ENCODE data around the gene MIS12. TPM values are rescaled to one million over a fixed set of nuclear protein-coding genes. Genes with fewer than 3 reads are reported as not detected.

MIS12 gene
- total RNA-seq, 1 donor from 2014 or later: 25.1 TPM

DNA sequence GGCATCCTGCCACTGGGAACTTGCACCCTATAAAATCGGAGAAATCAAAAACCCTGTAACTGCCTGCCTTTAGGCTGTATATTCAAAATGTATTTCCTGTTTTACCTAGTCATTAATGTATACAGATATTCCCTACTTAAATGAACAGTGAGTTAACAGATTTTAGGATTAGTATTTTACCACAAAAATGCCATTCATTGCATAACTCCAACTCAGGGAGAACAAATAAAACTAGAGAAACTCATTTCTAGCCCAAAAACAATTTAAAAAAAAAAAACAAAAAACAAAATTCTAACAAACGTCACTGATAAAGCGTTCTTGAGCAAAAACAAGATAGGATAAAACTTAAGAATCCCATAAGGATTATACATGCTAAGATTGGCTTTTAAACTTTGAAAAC lies 13.9 kb upstream of the MIS12 start:
- H3K4me3 ChIP-seq (ENCODE audit: low read depth, low read length): no peak overlapping the region
- no peaks in the 10 kb centered on the region for H3K36me3 ChIP-seq (ENCODE audit: control insufficient read depth, insufficient read depth, low read length)
- DNase-seq (ENCODE audit: low read depth): no peak
- TF ChIP-seq CTCF (IDR thresholded peaks at IDR 0.05; ENCODE audit: insufficient read depth, low read length, poor library complexity, severe bottlenecking): no peak
- H3K27me3 ChIP-seq (ENCODE audit: control insufficient read depth, insufficient read depth, low read length): no peaks in the 10 kb centered on the region

DNA sequence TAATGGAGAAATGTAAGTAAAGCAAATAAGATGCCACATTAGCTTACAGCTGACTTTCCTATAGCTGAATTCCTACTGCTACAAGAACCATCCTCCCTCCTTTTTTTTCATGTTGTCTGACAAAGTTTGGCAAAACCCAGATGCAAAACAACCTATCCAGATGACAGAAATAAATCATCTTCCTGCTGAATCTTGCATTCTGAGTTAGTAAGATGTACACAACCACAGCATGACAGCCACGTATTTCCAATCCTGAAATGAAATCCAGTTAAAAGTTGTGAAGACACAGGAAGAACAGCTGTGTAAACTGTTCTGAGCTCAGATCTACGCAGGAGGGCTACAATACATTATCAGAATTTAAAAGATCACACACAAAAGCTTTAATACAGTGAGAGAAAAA lies 12.5 kb upstream of the MIS12 start:
- no peak for TF ChIP-seq CTCF (IDR thresholded peaks at IDR 0.05; ENCODE audit: insufficient read depth, low read length, poor library complexity, severe bottlenecking)
- no peak for DNase-seq (ENCODE audit: low read depth)
- H3K36me3 ChIP-seq (ENCODE audit: control insufficient read depth, insufficient read depth, low read length): no peaks in the 10 kb centered on the region
- no peak overlapping the region for H3K4me3 ChIP-seq (ENCODE audit: low read depth, low read length)
- H3K27me3 ChIP-seq (ENCODE audit: control insufficient read depth, insufficient read depth, low read length): no peaks in the 10 kb centered on the region

DNA sequence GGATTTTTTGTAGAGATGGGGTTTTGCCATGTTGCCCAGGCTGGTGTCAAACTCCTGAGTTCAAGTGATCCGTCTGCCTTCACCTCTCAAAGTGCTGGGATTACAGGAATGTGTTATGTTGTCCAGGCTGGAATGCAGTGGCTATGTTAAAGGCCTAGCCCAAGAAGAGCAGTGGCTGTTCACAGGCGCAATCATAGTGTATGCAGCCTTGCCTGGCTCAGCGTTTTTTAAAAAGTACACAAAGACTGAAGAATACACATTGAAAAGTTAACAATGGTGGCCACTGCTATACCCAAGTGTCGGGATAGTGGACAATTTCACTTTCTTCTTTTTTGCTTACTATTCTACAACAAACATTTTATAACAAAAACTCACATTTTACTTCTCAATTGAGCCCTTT lies 7.4 kb upstream of the MIS12 start:
- no peak for TF ChIP-seq CTCF (IDR thresholded peaks at IDR 0.05; ENCODE audit: insufficient read depth, low read length, poor library complexity, severe bottlenecking)
- Histone ChIP-seq H3K36me3 (ENCODE audit: control insufficient read depth, insufficient read depth, low read length) (peaks cover 3% of the 10 kb centered on the region), H3K27me3 (ENCODE audit: control insufficient read depth, insufficient read depth, low read length) (no peaks in the 10 kb centered on the region), H3K4me3 (ENCODE audit: low read depth, low read length) (no peak overlapping the region)
- no peak for DNase-seq (ENCODE audit: low read depth)

DNA sequence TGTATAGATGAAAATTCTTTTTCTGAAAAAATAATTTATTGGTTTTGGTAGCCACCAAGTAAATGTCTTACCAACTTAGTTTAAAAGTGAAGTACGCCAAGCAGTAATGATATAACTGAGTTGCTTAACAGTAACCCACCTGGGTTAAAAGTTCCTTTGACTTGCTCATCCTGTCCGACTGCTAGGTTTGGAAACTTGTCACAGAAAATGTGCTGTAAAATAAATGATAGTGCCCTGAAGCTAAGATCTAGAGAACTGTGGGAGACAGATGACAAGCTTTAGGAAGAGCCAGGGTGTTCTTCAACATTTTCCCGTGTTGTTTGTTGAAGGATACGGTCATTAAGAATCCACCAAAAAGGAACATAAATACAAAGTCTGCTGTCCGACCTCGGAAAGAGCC lies 5.4 kb upstream of the MIS12 start:
- H3K36me3 ChIP-seq (ENCODE audit: control insufficient read depth, insufficient read depth, low read length): peaks cover 3% of the 10 kb centered on the region
- no peak for TF ChIP-seq CTCF (IDR thresholded peaks at IDR 0.05; ENCODE audit: insufficient read depth, low read length, poor library complexity, severe bottlenecking)
- no peak for DNase-seq (ENCODE audit: low read depth)
- H3K27me3 ChIP-seq (ENCODE audit: control insufficient read depth, insufficient read depth, low read length): no peaks in the 10 kb centered on the region
- H3K4me3 ChIP-seq (ENCODE audit: low read depth, low read length): no peak overlapping the region

- Histone ChIP-seq H3K27me3 (ENCODE audit: control insufficient read depth, insufficient read depth, low read length) (no peaks in the 10 kb centered on the region), H3K36me3 (ENCODE audit: control insufficient read depth, insufficient read depth, low read length) (peaks cover 3% of the 10 kb centered on the region), H3K4me3 (ENCODE audit: low read depth, low read length) (no peak overlapping the region)
- no peak for DNase-seq (ENCODE audit: low read depth)
- no peak for TF ChIP-seq CTCF (IDR thresholded peaks at IDR 0.05; ENCODE audit: insufficient read depth, low read length, poor library complexity, severe bottlenecking)
Observed at GRCh38 chr17:5481451-5481850, 4.9 kb upstream of the MIS12 start.
